ENCODE data around the gene SP5. TPM values are rescaled to one million over a fixed set of nuclear protein-coding genes. Genes with fewer than 3 reads are reported as not detected.

Gene SP5
- total RNA-seq, 4 donors from 2014 or later, result 0.57 to 2.3 (median 1.8) TPM; not detected in 1

DNA sequence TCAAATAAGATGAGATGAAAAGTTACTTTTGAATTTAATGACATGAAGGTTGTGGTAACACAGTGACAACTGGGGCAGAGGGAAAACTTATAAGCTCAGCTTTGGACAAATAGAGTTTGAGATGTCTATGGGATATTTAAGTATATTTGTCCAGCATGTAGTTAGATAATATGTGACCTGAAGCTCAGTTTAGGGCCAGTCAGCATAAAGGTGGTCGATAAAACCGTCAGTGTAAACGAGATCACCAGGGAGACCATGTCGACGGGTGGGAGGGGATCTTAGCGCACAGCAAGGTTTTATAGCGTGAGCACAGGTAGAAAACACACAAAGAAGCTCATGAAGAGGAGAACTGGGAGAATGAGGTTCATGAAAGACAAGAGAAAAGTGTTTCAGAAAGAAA, 47.6 kb downstream of the SP5 start:
- intact Hi-C loops (cut with DNase I), result no loop called here
- no peaks in the 10 kb centered on the region for H3K36me3 ChIP-seq
- no peak for DNase-seq
- H3K27me3 ChIP-seq, result peaks cover 0 to 14% (median 0%) of the 10 kb centered on the region in 4 donors
- no peak overlapping the region for H3K4me3 ChIP-seq
- TF ChIP-seq, protein P1, sequence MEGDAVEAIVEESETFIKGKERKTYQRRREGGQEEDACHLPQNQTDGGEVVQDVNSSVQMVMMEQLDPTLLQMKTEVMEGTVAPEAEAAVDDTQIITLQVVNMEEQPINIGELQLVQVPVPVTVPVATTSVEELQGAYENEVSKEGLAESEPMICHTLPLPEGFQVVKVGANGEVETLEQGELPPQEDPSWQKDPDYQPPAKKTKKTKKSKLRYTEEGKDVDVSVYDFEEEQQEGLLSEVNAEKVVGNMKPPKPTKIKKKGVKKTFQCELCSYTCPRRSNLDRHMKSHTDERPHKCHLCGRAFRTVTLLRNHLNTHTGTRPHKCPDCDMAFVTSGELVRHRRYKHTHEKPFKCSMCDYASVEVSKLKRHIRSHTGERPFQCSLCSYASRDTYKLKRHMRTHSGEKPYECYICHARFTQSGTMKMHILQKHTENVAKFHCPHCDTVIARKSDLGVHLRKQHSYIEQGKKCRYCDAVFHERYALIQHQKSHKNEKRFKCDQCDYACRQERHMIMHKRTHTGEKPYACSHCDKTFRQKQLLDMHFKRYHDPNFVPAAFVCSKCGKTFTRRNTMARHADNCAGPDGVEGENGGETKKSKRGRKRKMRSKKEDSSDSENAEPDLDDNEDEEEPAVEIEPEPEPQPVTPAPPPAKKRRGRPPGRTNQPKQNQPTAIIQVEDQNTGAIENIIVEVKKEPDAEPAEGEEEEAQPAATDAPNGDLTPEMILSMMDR (IDR thresholded peaks at IDR 0.05), result no peak
- no peak overlapping the region for H3K27ac ChIP-seq
- peaks cover 0 to 4% (median 0%) of the 10 kb centered on the region in 3 donors for H3K4me1 ChIP-seq
- H3K9me3 ChIP-seq, result no peaks in the 10 kb centered on the region
- 63 to 82% methylated on average over 7 of the region's 7 CpGs for WGBS, 2 donors

DNA sequence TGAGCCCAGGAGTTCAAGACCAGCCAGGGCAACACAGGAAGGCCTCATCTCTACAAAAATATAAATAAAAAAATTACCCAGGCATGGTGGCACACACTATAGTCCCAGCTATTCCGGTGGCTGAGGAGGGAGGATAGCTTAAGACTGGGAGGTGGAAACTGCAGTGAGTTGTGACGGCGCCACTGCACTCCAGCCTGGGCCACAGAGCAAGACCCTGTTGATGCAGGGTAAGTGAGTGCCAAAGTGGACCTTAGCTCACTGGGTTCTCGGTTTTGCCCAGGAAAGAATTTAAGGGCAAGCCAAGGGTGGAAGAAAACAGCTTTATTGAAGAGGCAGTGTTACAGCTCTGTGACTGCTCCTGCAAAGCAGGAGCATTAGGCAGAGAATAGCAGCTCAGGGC, 48.1 kb downstream of the SP5 start:
- intact Hi-C loops (cut with DNase I), result no loop called here
- peaks cover 0 to 4% (median 0%) of the 10 kb centered on the region in 3 donors for H3K4me1 ChIP-seq
- no peaks in the 10 kb centered on the region for H3K9me3 ChIP-seq
- no peak for TF ChIP-seq POLR2A (IDR thresholded peaks at IDR 0.05)
- TF ChIP-seq, protein P1 (IDR thresholded peaks at IDR 0.05), result no peak
- no peaks in the 10 kb centered on the region for H3K36me3 ChIP-seq
- DNase-seq, result no peak
- H3K27ac ChIP-seq, result no peak overlapping the region
- H3K27me3 ChIP-seq, result peaks cover 0 to 14% (median 0%) of the 10 kb centered on the region in 4 donors
- H3K4me3 ChIP-seq, result no peak overlapping the region
- WGBS, 2 donors, result 82 to 93% methylated on average over 4 of the region's 4 CpGs

DNA sequence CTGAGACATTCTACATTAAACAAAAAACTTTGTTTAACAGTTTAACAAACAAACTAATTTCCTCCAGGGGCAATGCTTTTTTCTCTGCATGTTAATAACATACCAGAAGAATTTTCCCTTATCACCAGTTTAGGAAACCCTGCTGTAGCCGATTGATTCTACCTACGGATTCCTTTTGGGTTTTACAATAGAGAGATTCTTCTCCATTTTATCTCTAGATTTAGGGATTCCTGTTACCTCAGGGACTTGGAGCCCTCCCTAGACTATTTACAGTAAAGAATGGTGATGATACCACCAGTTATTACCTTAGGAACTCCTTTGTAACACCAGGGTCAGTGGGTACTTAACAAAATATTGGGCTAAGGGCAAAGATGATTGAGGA, 49.7 kb downstream of the SP5 start:
- no peak for TF ChIP-seq POLR2A (IDR thresholded peaks at IDR 0.05)
- TF ChIP-seq, protein P1 (IDR thresholded peaks at IDR 0.05), result no peak
- H3K4me3 ChIP-seq, result no peak overlapping the region
- H3K9me3 ChIP-seq, result no peaks in the 10 kb centered on the region
- no peaks in the 10 kb centered on the region for H3K36me3 ChIP-seq
- intact Hi-C loops (cut with DNase I), result no loop called here
- H3K27me3 ChIP-seq, result peaks cover 0 to 29% (median 0%) of the 10 kb centered on the region in 4 donors
- DNase-seq, result no peak
- H3K27ac ChIP-seq, result no peak overlapping the region
- 46 to 61% methylated on average over 2 of the region's 2 CpGs for WGBS, 2 donors
- peaks cover 0 to 8% (median 0%) of the 10 kb centered on the region in 3 donors for H3K4me1 ChIP-seq

DNA sequence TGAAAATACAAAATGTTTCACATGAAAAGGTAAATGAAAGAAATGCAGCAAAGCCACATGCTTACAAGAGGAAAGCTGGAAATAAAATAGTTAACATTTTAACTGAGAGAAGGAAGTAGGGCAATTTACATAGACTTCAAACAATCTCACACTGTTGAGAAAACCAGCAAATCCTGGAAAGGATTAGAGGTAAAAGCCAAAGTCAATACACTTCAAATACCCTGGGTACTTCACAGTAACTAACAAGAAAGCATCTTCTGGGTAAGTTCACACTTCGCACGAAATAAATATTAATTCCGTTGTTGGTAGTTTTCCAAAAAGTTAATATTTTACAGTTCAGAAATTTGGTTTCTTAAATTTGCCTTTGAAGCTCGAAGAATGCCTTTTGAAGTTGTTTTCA, 51.6 kb downstream of the SP5 start:
- TF ChIP-seq, protein P1 (IDR thresholded peaks at IDR 0.05), result no peak
- TF ChIP-seq POLR2A (IDR thresholded peaks at IDR 0.05), result no peak
- intact Hi-C loops (cut with DNase I), result no loop called here
- Histone ChIP-seq H3K4me3 (no peak overlapping the region), H3K36me3 (no peaks in the 10 kb centered on the region), H3K4me1 (peaks cover 3 to 26% (median 7%) of the 10 kb centered on the region in 3 donors), H3K9me3 (no peaks in the 10 kb centered on the region), H3K27ac (no peak overlapping the region), H3K27me3 (peaks cover 0 to 47% (median 0%) of the 10 kb centered on the region in 4 donors)
- no peak for DNase-seq
- 20 to 23% methylated on average over 4 of the region's 4 CpGs for WGBS, 2 donors

Small RNA genes lying within 50 kb of the gene (small RNA-seq; reads per million reads assigned to genes)
- 0 reads per million in 4 donors for gene RF02271

Other genes starting within 250 kb of the SP5 start
- gene ERICH2, start 55.0 kb downstream of the SP5 start, total RNA-seq, result not detected
- gene GAD1, start 101.5 kb downstream of the SP5 start, total RNA-seq, result 1 to 10 TPM in 1 of 4 donors, under 1 TPM in 2, not detected in 1; 0.19 to 4.2 (median 0.26) TPM
- gene GORASP2, start 213.9 kb downstream of the SP5 start, total RNA-seq, result 10 to 100 TPM; 45.8 to 66.1 (median 56.5) TPM

All from esophagus squamous epithelium (tissue), 5 donors.